GM19238 (cell line): ENCODE results near the gene AMN1.
"Not testable (repeated sequence)": the region's sequence is repeated elsewhere in the genome, so short reads cannot be mapped to it uniquely, and the experiment has no call there.

ENCODE experiments used
- DNase-seq: peaks from one replicate; pipeline ENCODE4 v3.0.0; 2011; ENCODE audit warnings: low spot score; ENCODE audit not compliant: insufficient read length

AMN1 gene

GRCh38 chr12:31728917-31729640, at the start of gene AMN1:
AMN1 (minus strand) TSS chr12:31729021; CDS start chr12:31729008, 13 bp downstream.
- peak; percentile 94 for DNase-seq

- peak; percentile 23 for DNase-seq
Observed at GRCh38 chr12:31773867-31774266, 45.0 kb upstream of the AMN1 start.

- DNase-seq = no peak
Observed at GRCh38 chr12:31773223-31773750, 44.5 kb upstream of the AMN1 start.

DNA sequence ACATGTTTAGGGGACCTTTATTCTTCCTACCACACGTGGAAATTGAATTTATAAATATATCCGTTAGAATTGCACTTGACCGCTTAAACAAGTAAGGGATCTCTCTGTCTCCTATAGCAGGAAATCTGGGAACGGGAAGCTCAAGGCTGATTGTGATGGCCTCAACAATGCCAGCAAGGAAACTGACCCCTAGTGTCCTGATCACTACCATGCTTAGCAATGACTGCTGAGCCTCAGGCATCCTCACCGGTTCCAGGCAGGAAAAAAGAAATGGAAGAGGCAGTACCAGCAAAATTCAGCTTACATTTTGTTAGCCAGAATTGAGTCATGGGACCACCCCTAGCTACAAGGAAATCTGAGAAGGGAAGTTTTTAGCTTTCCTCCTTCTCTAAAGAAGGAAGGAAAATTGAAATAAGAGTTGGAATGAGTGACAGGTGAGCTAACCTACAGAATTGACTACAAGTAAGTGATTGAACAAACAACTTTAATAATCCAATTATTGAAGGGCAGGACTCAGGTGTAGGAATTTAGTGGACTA, 43.9 kb upstream of the AMN1 start:
- DNase-seq = no peak

DNA sequence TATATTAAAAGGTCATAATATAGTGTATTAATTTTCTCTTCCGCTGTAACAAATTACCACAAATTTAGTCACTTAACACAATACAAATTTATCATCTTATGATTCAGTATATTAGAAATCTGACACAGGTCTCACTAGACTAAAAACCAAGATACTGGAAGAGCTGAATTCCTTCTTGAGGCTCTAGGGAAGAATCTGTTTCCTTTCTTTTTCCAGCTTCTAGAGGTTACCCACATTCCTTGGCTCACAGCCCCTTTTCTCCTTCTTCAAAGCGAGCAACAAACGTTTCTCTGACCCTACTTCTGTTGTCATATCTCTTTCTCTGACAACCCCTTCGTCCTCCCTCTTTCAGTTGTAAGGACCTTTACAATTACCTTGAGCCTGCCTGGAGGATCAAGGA, 43.4 kb upstream of the AMN1 start:
- no peak for DNase-seq

DNA sequence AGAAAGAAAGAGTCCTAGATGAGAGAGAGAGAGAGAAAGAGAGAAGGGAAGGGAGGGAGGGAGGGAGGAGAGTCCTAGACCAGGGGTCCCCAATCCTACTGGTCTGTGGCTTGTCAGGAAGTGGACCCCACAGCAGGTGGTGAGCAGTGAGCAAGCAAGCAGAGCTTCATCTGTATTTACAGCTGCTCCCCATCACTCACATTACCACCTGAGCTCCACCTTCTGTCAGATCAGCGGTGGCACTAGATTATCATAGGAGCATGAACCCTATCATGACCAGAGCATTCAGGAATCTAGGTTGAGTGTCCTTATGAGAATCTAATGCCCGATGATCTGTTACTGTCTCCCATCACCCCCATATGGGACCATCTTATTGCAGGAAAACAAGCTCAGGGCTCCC, 39.2 kb upstream of the AMN1 start:
- no peak for DNase-seq

GRCh38 chr12:31765931-31766330, 37.1 kb upstream of the AMN1 start:
- DNase-seq = no peak

DNA sequence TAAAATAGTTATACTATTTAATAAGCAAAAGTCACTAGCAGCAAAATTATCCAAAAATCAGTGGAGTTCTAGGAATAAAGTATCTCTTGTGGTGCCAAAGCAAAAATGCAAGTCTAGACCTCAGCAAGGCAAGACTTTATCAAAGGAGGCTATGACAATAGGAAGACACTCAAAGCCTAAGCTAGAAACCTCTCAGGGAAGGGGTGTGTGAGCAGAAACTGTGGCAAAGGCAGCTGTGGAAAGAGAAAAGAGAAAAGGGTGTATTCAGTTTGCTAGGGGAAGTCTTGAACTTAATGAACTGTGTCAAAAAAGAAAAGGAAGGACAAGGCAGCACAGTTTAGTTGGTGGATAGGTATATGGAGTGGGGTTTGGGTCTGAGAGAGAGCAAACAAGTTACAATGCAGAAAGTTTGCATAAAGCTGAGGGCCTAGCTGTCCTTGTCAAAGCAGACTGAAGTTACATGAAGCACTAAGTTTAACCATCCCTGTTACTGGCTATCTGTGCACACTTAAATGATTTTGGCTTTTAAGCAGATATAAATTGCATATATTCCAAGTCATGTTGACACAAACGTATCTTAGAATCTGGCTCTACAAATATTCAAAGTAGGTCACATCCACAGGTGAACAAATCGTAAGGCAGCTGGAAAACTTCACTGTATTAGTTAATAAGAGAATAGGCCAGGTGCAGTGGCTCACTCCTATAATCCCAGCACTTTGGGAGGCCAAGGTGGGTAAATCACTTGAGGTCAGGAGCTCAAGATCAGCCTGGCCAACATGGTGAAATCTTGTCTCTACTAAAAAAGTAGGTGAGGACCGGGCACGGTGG, 31.0 kb upstream of the AMN1 start:
- DNase-seq = no peak

GRCh38 chr12:31758297-31758696, 29.5 kb upstream of the AMN1 start:
- not testable (repeated sequence) for DNase-seq

DNA sequence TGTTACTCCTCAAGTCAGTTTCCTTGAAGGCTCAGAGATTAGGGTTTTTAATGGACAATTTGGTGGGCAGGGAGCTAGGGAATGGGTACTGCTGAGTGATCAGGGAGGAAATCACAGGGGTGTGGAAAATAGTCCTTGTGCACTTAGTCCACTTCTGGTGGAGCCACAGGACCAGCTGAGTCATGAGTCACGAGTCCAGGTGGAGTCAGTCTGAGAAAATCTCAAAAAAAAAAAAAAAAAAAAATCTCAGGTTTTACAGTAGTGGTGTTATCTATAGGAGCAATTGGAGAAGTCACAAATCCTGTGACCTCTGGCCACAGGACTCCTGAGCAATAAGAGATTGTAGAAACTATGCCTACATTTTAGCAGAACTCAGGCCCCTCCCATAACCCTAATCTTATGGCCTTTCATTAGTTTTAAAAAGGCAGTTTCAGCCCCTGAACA, 28.2 kb upstream of the AMN1 start:
- no peak for DNase-seq

GRCh38 chr12:31752450-31752849, 23.6 kb upstream of the AMN1 start:
- no peak for DNase-seq

DNA sequence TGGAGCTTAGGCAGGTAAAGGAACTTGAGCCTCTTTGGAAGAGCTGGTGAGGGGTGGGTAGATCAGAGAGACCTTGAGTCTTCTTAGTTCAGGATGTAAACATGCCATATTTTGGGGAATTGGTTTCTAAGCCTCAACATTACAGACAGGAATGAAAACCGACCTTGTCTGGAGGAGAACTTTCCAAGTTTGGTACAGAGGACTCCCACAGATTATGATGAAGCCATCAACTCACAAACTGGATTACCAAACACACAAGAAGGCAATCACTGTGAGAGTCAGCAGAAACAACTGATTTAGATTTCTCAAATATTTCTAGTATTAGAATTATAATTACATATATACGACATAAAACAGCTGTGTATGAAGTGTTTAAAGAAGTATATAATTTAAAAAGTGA, 22.3 kb upstream of the AMN1 start:
- no peak for DNase-seq

GRCh38 chr12:31750747-31751039, 21.9 kb upstream of the AMN1 start:
- no peak for DNase-seq

DNA sequence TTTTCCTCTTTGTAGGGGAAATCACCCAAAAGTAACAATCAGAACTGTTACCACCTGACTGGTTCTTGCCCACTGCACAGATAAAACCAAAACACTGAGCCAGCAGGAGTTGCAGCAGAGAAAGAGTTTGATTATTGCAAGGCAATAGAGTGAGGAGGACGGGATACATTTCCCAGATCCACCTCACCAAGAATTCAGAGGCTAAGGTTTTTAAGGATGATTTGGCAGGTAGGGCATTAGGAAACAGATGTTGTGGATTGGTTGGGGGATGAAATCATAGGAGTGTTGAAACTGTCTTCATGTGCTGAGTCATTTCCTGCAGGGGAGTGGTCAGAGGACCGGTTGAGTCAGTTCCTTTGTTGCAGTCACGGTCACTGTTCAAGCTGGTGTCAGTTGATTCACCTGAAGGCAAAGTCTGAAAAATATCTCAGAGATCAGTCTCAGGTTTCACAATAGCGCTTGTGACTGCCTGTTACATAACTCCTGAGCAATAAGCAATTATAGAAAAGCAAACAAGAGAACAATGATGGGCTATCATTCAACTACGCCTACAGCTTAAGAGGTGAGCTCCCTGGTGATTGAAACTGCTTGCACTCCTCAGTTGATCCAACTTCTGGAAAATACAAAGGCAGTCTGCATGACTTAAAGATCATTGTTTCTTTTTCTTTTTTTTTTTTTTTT, 20.3 kb upstream of the AMN1 start:
- DNase-seq = peak; percentile 57

- DNase-seq = no peak
Observed at GRCh38 chr12:31745242-31745641, 16.4 kb upstream of the AMN1 start.

- not testable (repeated sequence) for DNase-seq
Observed at GRCh38 chr12:31744363-31744762, 15.5 kb upstream of the AMN1 start.

GRCh38 chr12:31742891-31743290, 14.1 kb upstream of the AMN1 start:
- no peak for DNase-seq

DNA sequence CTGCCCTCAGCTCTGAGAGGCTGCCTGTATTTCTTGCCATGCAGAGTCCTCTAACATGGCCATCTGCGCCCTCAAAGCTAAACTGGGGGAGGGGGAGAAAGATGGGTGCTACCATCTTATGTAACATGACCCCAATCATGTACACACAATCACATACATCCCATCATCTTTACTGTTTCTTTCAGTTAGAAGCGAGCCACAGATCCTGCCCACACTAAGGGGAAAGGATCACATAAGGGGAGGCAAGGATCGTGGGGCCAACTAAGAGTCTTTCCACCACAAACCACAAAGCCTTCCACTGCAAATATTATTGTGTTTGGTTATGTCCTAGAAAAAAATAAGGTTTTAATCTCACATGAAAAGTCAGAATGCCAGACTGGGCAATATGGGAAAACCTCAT, 11.8 kb upstream of the AMN1 start:
- no peak for DNase-seq

- no peak for DNase-seq
Observed at GRCh38 chr12:31737763-31738162, 8.9 kb upstream of the AMN1 start.

DNA sequence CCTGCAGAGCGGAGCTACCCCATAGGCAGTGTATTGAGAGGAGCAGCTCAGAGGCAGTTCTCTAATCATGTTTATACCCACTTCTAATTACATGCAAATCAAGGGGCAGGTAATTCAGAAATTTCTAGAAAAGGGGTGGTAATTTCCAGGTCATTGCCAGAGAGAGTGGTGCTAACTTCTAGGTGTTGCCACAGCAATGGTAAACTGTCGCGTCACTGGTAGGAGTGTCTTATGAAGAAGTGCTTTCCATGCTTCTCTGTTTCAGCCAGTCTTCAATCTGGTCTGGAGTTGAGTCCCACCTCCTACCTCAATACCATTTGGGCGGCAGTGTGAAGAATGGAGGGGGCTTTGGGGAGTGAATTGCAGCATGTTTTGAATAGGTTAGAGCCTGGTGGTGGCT, 8.5 kb upstream of the AMN1 start:
- no peak for DNase-seq

GRCh38 chr12:31736472-31736871, 7.7 kb upstream of the AMN1 start:
- no peak for DNase-seq
